ENCODE measurements around the gene PDXDC1.
A peak's percentile ranks its signal among the peaks of the same experiment; 100 is the strongest.
"Not testable (repeated sequence)": the region's sequence is repeated elsewhere in the genome, so short reads cannot be mapped to it uniquely, and the experiment has no call there.

PDXDC1 gene

GRCh38 chr16:15022194-15022593 lies 47.4 kb downstream of the PDXDC1 start:
- peak; percentile 28 for DNase-seq (ENCODE audit: low read depth)
- H3K4me3 ChIP-seq (ENCODE audit: low read length); H3K9me3 ChIP-seq (ENCODE audit: control insufficient read depth, low read length); H3K9ac ChIP-seq (ENCODE audit: low read length); H3K27me3 ChIP-seq (replicated peaks; ENCODE audit: control insufficient read depth, insufficient read depth, low read length): not testable (repeated sequence)
- Histone ChIP-seq H3K4me1 (ENCODE audit: control insufficient read depth, insufficient read depth, low read length) (peaks cover 34% of the 10 kb centered on the region), H3K36me3 (ENCODE audit: control insufficient read depth, insufficient read depth, low read length, severe bottlenecking) (peaks cover 42% of the 10 kb centered on the region)

GRCh38 chr16:15023381-15024077 lies 48.7 kb downstream of the PDXDC1 start:
- not testable (repeated sequence) for H3K4me3 ChIP-seq (ENCODE audit: low read length); DNase-seq (ENCODE audit: low read depth); H3K9me3 ChIP-seq (ENCODE audit: control insufficient read depth, low read length); H3K27me3 ChIP-seq (replicated peaks; ENCODE audit: control insufficient read depth, insufficient read depth, low read length); H3K9ac ChIP-seq (ENCODE audit: low read length)
- Histone ChIP-seq H3K36me3 (ENCODE audit: control insufficient read depth, insufficient read depth, low read length, severe bottlenecking) (peaks cover 40% of the 10 kb centered on the region), H3K4me1 (ENCODE audit: control insufficient read depth, insufficient read depth, low read length) (peaks cover 29% of the 10 kb centered on the region)

- peaks cover 29% of the 10 kb centered on the region for H3K4me1 ChIP-seq (ENCODE audit: control insufficient read depth, insufficient read depth, low read length)
- not testable (repeated sequence) for H3K4me3 ChIP-seq (ENCODE audit: low read length); H3K9me3 ChIP-seq (ENCODE audit: control insufficient read depth, low read length); DNase-seq (ENCODE audit: low read depth); H3K27me3 ChIP-seq (replicated peaks; ENCODE audit: control insufficient read depth, insufficient read depth, low read length)
- H3K36me3 ChIP-seq (ENCODE audit: control insufficient read depth, insufficient read depth, low read length, severe bottlenecking) = peaks cover 40% of the 10 kb centered on the region
- peak overlapping the region; percentile 27 for H3K9ac ChIP-seq (ENCODE audit: low read length)
Measured at GRCh38 chr16:15024858-15025199, 50.0 kb downstream of the PDXDC1 start.

- not testable (repeated sequence) for H3K27me3 ChIP-seq (replicated peaks; ENCODE audit: control insufficient read depth, insufficient read depth, low read length); H3K9me3 ChIP-seq (ENCODE audit: control insufficient read depth, low read length); H3K4me3 ChIP-seq (ENCODE audit: low read length)
- peak; percentile 47 for DNase-seq (ENCODE audit: low read depth)
- H3K4me1 ChIP-seq (ENCODE audit: control insufficient read depth, insufficient read depth, low read length) = peaks cover 29% of the 10 kb centered on the region
- H3K9ac ChIP-seq (ENCODE audit: low read length) = peak overlapping the region; percentile 27
- H3K36me3 ChIP-seq (ENCODE audit: control insufficient read depth, insufficient read depth, low read length, severe bottlenecking) = peaks cover 41% of the 10 kb centered on the region
Measured at GRCh38 chr16:15025234-15025951, 50.6 kb downstream of the PDXDC1 start.

GRCh38 chr16:15027051-15027450 lies 52.2 kb downstream of the PDXDC1 start:
- H3K9me3 ChIP-seq (ENCODE audit: control insufficient read depth, low read length); H3K4me3 ChIP-seq (ENCODE audit: low read length); H3K9ac ChIP-seq (ENCODE audit: low read length); H3K27me3 ChIP-seq (replicated peaks; ENCODE audit: control insufficient read depth, insufficient read depth, low read length); DNase-seq (ENCODE audit: low read depth): not testable (repeated sequence)
- peaks cover 56% of the 10 kb centered on the region for H3K36me3 ChIP-seq (ENCODE audit: control insufficient read depth, insufficient read depth, low read length, severe bottlenecking)
- peaks cover 22% of the 10 kb centered on the region for H3K4me1 ChIP-seq (ENCODE audit: control insufficient read depth, insufficient read depth, low read length)

- not testable (repeated sequence) for H3K4me3 ChIP-seq (ENCODE audit: low read length); H3K27me3 ChIP-seq (replicated peaks; ENCODE audit: control insufficient read depth, insufficient read depth, low read length); DNase-seq (ENCODE audit: low read depth); H3K9me3 ChIP-seq (ENCODE audit: control insufficient read depth, low read length)
- Histone ChIP-seq H3K4me1 (ENCODE audit: control insufficient read depth, insufficient read depth, low read length) (peaks cover 26% of the 10 kb centered on the region), H3K36me3 (ENCODE audit: control insufficient read depth, insufficient read depth, low read length, severe bottlenecking) (peaks cover 58% of the 10 kb centered on the region), H3K9ac (ENCODE audit: low read length) (peak overlapping the region; percentile 43)
Measured at GRCh38 chr16:15027503-15028344, 52.9 kb downstream of the PDXDC1 start.

GRCh38 chr16:15028345-15028715 lies 53.5 kb downstream of the PDXDC1 start:
- Histone ChIP-seq H3K36me3 (ENCODE audit: control insufficient read depth, insufficient read depth, low read length, severe bottlenecking) (peaks cover 58% of the 10 kb centered on the region), H3K9ac (ENCODE audit: low read length) (peak overlapping the region; percentile 43), H3K4me1 (ENCODE audit: control insufficient read depth, insufficient read depth, low read length) (peaks cover 28% of the 10 kb centered on the region)
- not testable (repeated sequence) for H3K27me3 ChIP-seq (replicated peaks; ENCODE audit: control insufficient read depth, insufficient read depth, low read length); H3K4me3 ChIP-seq (ENCODE audit: low read length); H3K9me3 ChIP-seq (ENCODE audit: control insufficient read depth, low read length); DNase-seq (ENCODE audit: low read depth)

- not testable (repeated sequence) for H3K9ac ChIP-seq (ENCODE audit: low read length); H3K27me3 ChIP-seq (replicated peaks; ENCODE audit: control insufficient read depth, insufficient read depth, low read length); H3K9me3 ChIP-seq (ENCODE audit: control insufficient read depth, low read length); DNase-seq (ENCODE audit: low read depth); H3K4me3 ChIP-seq (ENCODE audit: low read length)
- Histone ChIP-seq H3K4me1 (ENCODE audit: control insufficient read depth, insufficient read depth, low read length) (peaks cover 28% of the 10 kb centered on the region), H3K36me3 (ENCODE audit: control insufficient read depth, insufficient read depth, low read length, severe bottlenecking) (peaks cover 63% of the 10 kb centered on the region)
Measured at GRCh38 chr16:15028801-15029698, 54.2 kb downstream of the PDXDC1 start.

GRCh38 chr16:15029749-15030148 lies 54.9 kb downstream of the PDXDC1 start:
- DNase-seq (ENCODE audit: low read depth) = not testable (repeated sequence)

GRCh38 chr16:15031179-15031578 lies 56.4 kb downstream of the PDXDC1 start:
- Histone ChIP-seq H3K27me3 (replicated peaks; ENCODE audit: control insufficient read depth, insufficient read depth, low read length) (no peaks in the 10 kb centered on the region), H3K4me3 (ENCODE audit: low read length) (no peak overlapping the region), H3K9ac (ENCODE audit: low read length) (no peak overlapping the region), H3K9me3 (ENCODE audit: control insufficient read depth, low read length) (no peaks in the 10 kb centered on the region), H3K36me3 (ENCODE audit: control insufficient read depth, insufficient read depth, low read length, severe bottlenecking) (peaks cover 77% of the 10 kb centered on the region), H3K4me1 (ENCODE audit: control insufficient read depth, insufficient read depth, low read length) (peaks cover 24% of the 10 kb centered on the region)
- no peak for DNase-seq (ENCODE audit: low read depth)

More at GRCh38 chr16:15029749-15030148, 54.9 kb downstream of the PDXDC1 start:
- Histone ChIP-seq H3K36me3 (ENCODE audit: control insufficient read depth, insufficient read depth, low read length, severe bottlenecking) (peaks cover 68% of the 10 kb centered on the region), H3K4me1 (ENCODE audit: control insufficient read depth, insufficient read depth, low read length) (peaks cover 30% of the 10 kb centered on the region)
- not testable (repeated sequence) for H3K9ac ChIP-seq (ENCODE audit: low read length); H3K9me3 ChIP-seq (ENCODE audit: control insufficient read depth, low read length); H3K4me3 ChIP-seq (ENCODE audit: low read length); H3K27me3 ChIP-seq (replicated peaks; ENCODE audit: control insufficient read depth, insufficient read depth, low read length)

Data from adipocyte (in vitro differentiated cells).